SK-N-SH treated with all-trans-retinoic acid at 6 μM for 48 hours (cell line): Measurements from ENCODE around the gene C4BPB.

Experiments used
- BACH2 ChIP-seq: fragments of 250-450 bp; sonication (Bioruptor Pico); IDR thresholded peaks from 2 replicates; pipeline ENCODE4 v1.9.0; 2021; ENCODE audit warnings: mild to moderate bottlenecking, borderline replicate concordance
- CREB5 ChIP-seq: fragments of 250-450 bp; sonication (Bioruptor Pico); IDR thresholded peaks from 2 replicates; pipeline ENCODE4 v1.5.1; 2020; ENCODE audit warnings: low read depth, mild to moderate bottlenecking, moderate library complexity
- CSDC2 ChIP-seq: fragments of 250-450 bp; sonication (Bioruptor Pico); IDR thresholded peaks from 2 replicates; pipeline ENCODE4 v1.5.0; 2020; ENCODE audit warnings: mild to moderate bottlenecking, moderate library complexity
- ZFP3 ChIP-seq: fragments of 250-450 bp; sonication (Bioruptor Pico); IDR thresholded peaks from 2 replicates; pipeline ENCODE4 v1.5.0; 2020; ENCODE audit warnings: mild to moderate bottlenecking, moderate library complexity
- ZFP30 ChIP-seq: fragments of 450-650 bp; formaldehyde crosslinking; IDR thresholded peaks from 2 replicates; pipeline ENCODE4 v1.5.0; 2022; ENCODE audit warnings: mild to moderate bottlenecking, moderate library complexity
- ZNF565 ChIP-seq: fragments of 450-650 bp; formaldehyde crosslinking; conservative IDR thresholded peaks from 2 replicates; pipeline ENCODE4 v1.5.0; 2020; ENCODE audit warnings: low read depth, mild to moderate bottlenecking, moderate library complexity

- TF ChIP-seq BACH2 (CRISPR knock-in tag): no peak
- no peak for TF ChIP-seq ZNF565
- TF ChIP-seq ZFP3 (CRISPR knock-in tag): no peak
- no peak for TF ChIP-seq CREB5
- no peak for TF ChIP-seq ZFP30 (CRISPR knock-in tag)
- no peak for TF ChIP-seq CSDC2 (CRISPR knock-in tag)
These were observed 19.6 kb upstream of the C4BPB start for GRCh38 chr1:207069061-207069460.
